HG02642 (cell line): Measurements from ENCODE around the gene ADAMTS2.
"Not testable (repeated sequence)": the region's sequence is repeated elsewhere in the genome, so short reads cannot be mapped to it uniquely, and the experiment has no call there.

ENCODE experiments used
- ATAC-seq: cut with Tn5 transposase; IDR thresholded peaks from one replicate; pipeline ENCODE4 v1.9.1; 2021; ENCODE audit warnings: mild to moderate bottlenecking; ENCODE audit not compliant: unreplicated experiment, poor library complexity

The ADAMTS2 gene

GRCh38 chr5:179110528-179110927 is 234.7 kb downstream of the ADAMTS2 start:
- no peak for ATAC-seq

GRCh38 chr5:179101282-179101681 is 244.0 kb downstream of the ADAMTS2 start:
- not testable (repeated sequence) for ATAC-seq

GRCh38 chr5:179089502-179089901 is 255.8 kb downstream of the ADAMTS2 start:
- ATAC-seq = no peak

- ATAC-seq = no peak
Observed at GRCh38 chr5:179080724-179081123, 264.5 kb downstream of the ADAMTS2 start.

- no peak for ATAC-seq
Observed at GRCh38 chr5:179079165-179079987, 265.9 kb downstream of the ADAMTS2 start.

GRCh38 chr5:179065703-179066102 is 279.6 kb downstream of the ADAMTS2 start:
- no peak for ATAC-seq

- ATAC-seq = no peak
Observed at GRCh38 chr5:179061025-179061424, 284.2 kb downstream of the ADAMTS2 start.
